ENCODE data around the gene ARHGAP23. TPM values are rescaled to one million over a fixed set of nuclear protein-coding genes. Genes with fewer than 3 reads are reported as not detected.
"Not testable (repeated sequence)": the region's sequence is repeated elsewhere in the genome, so short reads cannot be mapped to it uniquely, and the experiment has no call there.

The ARHGAP23 gene
- total RNA-seq, 1 donor from 2014 or later, result 177 TPM

GRCh38 chr17:38510421-38511149 lies 82.3 kb downstream of the ARHGAP23 start:
- Mint-ChIP-seq H3K4me3 (ENCODE audit: unreplicated experiment) (peak overlapping the region; percentile 23), H3K9me3 (ENCODE audit: unreplicated experiment) (no peaks in the 10 kb centered on the region), H3K4me1 (ENCODE audit: unreplicated experiment) (peaks cover 27% of the 10 kb centered on the region), H3K27ac (ENCODE audit: unreplicated experiment) (no peak overlapping the region), H3K36me3 (ENCODE audit: unreplicated experiment) (peaks cover 10% of the 10 kb centered on the region), H3K27me3 (ENCODE audit: unreplicated experiment) (no peaks in the 10 kb centered on the region)
- TF ChIP-seq CTCF (IDR thresholded peaks at IDR 0.05), result peak; percentile 40
- DNase-seq (ENCODE audit: extremely low spot score, unreplicated experiment), result no peak

- Mint-ChIP-seq H3K27me3 (ENCODE audit: unreplicated experiment) (no peaks in the 10 kb centered on the region), H3K4me1 (ENCODE audit: unreplicated experiment) (peaks cover 27% of the 10 kb centered on the region), H3K27ac (ENCODE audit: unreplicated experiment) (no peak overlapping the region), H3K4me3 (ENCODE audit: unreplicated experiment) (peak overlapping the region; percentile 23), H3K9me3 (ENCODE audit: unreplicated experiment) (no peaks in the 10 kb centered on the region), H3K36me3 (ENCODE audit: unreplicated experiment) (peaks cover 3% of the 10 kb centered on the region)
- DNase-seq (ENCODE audit: extremely low spot score, unreplicated experiment), result no peak
- TF ChIP-seq CTCF (IDR thresholded peaks at IDR 0.05), result no peak
Observed at GRCh38 chr17:38511150-38512108, 83.2 kb downstream of the ARHGAP23 start.

- H3K27me3 Mint-ChIP-seq (ENCODE audit: unreplicated experiment), result no peaks in the 10 kb centered on the region
- no peak overlapping the region for H3K27ac Mint-ChIP-seq (ENCODE audit: unreplicated experiment)
- no peak overlapping the region for H3K4me3 Mint-ChIP-seq (ENCODE audit: unreplicated experiment)
- no peaks in the 10 kb centered on the region for H3K36me3 Mint-ChIP-seq (ENCODE audit: unreplicated experiment)
- no peak for DNase-seq (ENCODE audit: extremely low spot score, unreplicated experiment)
- no peaks in the 10 kb centered on the region for H3K9me3 Mint-ChIP-seq (ENCODE audit: unreplicated experiment)
- H3K4me1 Mint-ChIP-seq (ENCODE audit: unreplicated experiment), result peaks cover 26% of the 10 kb centered on the region
- no peak for TF ChIP-seq CTCF (IDR thresholded peaks at IDR 0.05)
Observed at GRCh38 chr17:38512473-38513058, 84.3 kb downstream of the ARHGAP23 start.

GRCh38 chr17:38526526-38526925 lies 98.3 kb downstream of the ARHGAP23 start:
- not testable (repeated sequence) for H3K27ac Mint-ChIP-seq (ENCODE audit: unreplicated experiment); H3K36me3 Mint-ChIP-seq (ENCODE audit: unreplicated experiment); H3K4me3 Mint-ChIP-seq (ENCODE audit: unreplicated experiment); H3K4me1 Mint-ChIP-seq (ENCODE audit: unreplicated experiment); H3K9me3 Mint-ChIP-seq (ENCODE audit: unreplicated experiment); DNase-seq (ENCODE audit: extremely low spot score, unreplicated experiment)
- peaks cover 30% of the 10 kb centered on the region for H3K27me3 Mint-ChIP-seq (ENCODE audit: unreplicated experiment)

- not testable (repeated sequence) for H3K36me3 Mint-ChIP-seq (ENCODE audit: unreplicated experiment); H3K4me1 Mint-ChIP-seq (ENCODE audit: unreplicated experiment); DNase-seq (ENCODE audit: extremely low spot score, unreplicated experiment); H3K27ac Mint-ChIP-seq (ENCODE audit: unreplicated experiment); H3K4me3 Mint-ChIP-seq (ENCODE audit: unreplicated experiment); H3K9me3 Mint-ChIP-seq (ENCODE audit: unreplicated experiment)
- peaks cover 35% of the 10 kb centered on the region for H3K27me3 Mint-ChIP-seq (ENCODE audit: unreplicated experiment)
Observed at GRCh38 chr17:38528141-38528540, 99.9 kb downstream of the ARHGAP23 start.

GRCh38 chr17:38530856-38531255 lies 102.6 kb downstream of the ARHGAP23 start:
- not testable (repeated sequence) for H3K4me3 Mint-ChIP-seq (ENCODE audit: unreplicated experiment); H3K4me1 Mint-ChIP-seq (ENCODE audit: unreplicated experiment); H3K9me3 Mint-ChIP-seq (ENCODE audit: unreplicated experiment); H3K36me3 Mint-ChIP-seq (ENCODE audit: unreplicated experiment); DNase-seq (ENCODE audit: extremely low spot score, unreplicated experiment); H3K27ac Mint-ChIP-seq (ENCODE audit: unreplicated experiment)
- peaks cover 49% of the 10 kb centered on the region for H3K27me3 Mint-ChIP-seq (ENCODE audit: unreplicated experiment)

- not testable (repeated sequence) for H3K9me3 Mint-ChIP-seq (ENCODE audit: unreplicated experiment); H3K27ac Mint-ChIP-seq (ENCODE audit: unreplicated experiment); H3K36me3 Mint-ChIP-seq (ENCODE audit: unreplicated experiment); H3K4me3 Mint-ChIP-seq (ENCODE audit: unreplicated experiment); DNase-seq (ENCODE audit: extremely low spot score, unreplicated experiment); H3K4me1 Mint-ChIP-seq (ENCODE audit: unreplicated experiment)
- H3K27me3 Mint-ChIP-seq (ENCODE audit: unreplicated experiment), result peaks cover 54% of the 10 kb centered on the region
Observed at GRCh38 chr17:38531761-38532160, 103.5 kb downstream of the ARHGAP23 start.

All from osteocyte (in vitro differentiated cells).